SJCRH30 (cell line): Measurements from ENCODE around the gene PDGFC. TPM values are rescaled to one million over a fixed set of nuclear protein-coding genes. Genes with fewer than 3 reads are reported as not detected.

Experiments
- DNase-seq, 2 experiments: peaks; one replicate each; pipeline ENCODE4 v3.0.0-alpha.2; 2015 to 2020
- H3K27ac ChIP-seq: fragments of 250-450 bp; sonication (Bioruptor Pico); 2 replicates; pipeline ENCODE4 v1.5.1; 2020; ENCODE audit warnings: mild to moderate bottlenecking, moderate library complexity
- H3K27me3 ChIP-seq: fragments of 250-450 bp; sonication (Bioruptor Pico); 2 replicates; pipeline ENCODE4 v1.5.1; 2020; ENCODE audit warnings: mild to moderate bottlenecking, moderate library complexity
- H3K36me3 ChIP-seq: fragments of 250-450 bp; sonication (Bioruptor Pico); 2 replicates; pipeline ENCODE4 v1.5.1; 2020; ENCODE audit warnings: mild to moderate bottlenecking, moderate library complexity
- H3K4me1 ChIP-seq: fragments of 250-450 bp; sonication (Bioruptor Pico); 2 replicates; pipeline ENCODE4 v1.5.1; 2020; ENCODE audit warnings: mild to moderate bottlenecking, moderate library complexity
- H3K4me3 ChIP-seq: fragments of 250-450 bp; sonication (Bioruptor Pico); 2 replicates; pipeline ENCODE4 v1.5.1; 2020; ENCODE audit warnings: mild to moderate bottlenecking, moderate library complexity
- H3K9me3 ChIP-seq: fragments of 250-450 bp; sonication (Bioruptor Pico); replicated peaks from 2 replicates; pipeline ENCODE4 v1.5.1; 2020; ENCODE audit warnings: mild to moderate bottlenecking, moderate library complexity
- total RNA-seq: library from RNA; depleted of rRNA; stranded (reverse); fragments of >200 nt; shearing (Covaris generic); gene quantifications from 2 replicates; pipeline ENCODE4 v1.2.3, GENCODE V29; 2014; rRNA removed

Gene PDGFC
- total RNA-seq, 1 experiment from 2014 or later, result 14.6 TPM

DNA sequence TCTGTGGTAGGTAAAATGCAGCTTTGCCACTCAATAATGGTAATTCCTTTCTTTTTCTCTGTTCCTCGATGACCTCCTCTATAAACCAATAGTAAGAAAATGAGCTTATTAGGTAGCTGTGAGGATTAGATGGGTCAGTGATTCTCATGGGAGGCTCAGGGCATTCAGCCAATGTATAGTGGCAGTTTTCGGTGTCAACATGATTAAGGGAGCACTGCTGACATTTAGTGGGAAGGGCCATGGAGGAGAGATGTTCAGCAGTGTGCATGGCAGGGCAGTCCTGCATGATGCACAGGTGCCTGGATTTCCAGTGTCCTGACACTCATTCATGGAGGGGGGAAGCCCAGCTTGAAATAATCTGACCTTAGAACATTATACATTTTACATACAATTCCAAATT is 232.8 kb downstream of the PDGFC start:
- DNase-seq, result no peak
- no peaks in the 10 kb centered on the region for H3K4me1 ChIP-seq
- no peak overlapping the region for H3K4me3 ChIP-seq
- H3K9me3 ChIP-seq, result no peaks in the 10 kb centered on the region
- H3K27me3 ChIP-seq, result no peaks in the 10 kb centered on the region
- H3K36me3 ChIP-seq, result no peaks in the 10 kb centered on the region
- no peak overlapping the region for H3K27ac ChIP-seq

DNA sequence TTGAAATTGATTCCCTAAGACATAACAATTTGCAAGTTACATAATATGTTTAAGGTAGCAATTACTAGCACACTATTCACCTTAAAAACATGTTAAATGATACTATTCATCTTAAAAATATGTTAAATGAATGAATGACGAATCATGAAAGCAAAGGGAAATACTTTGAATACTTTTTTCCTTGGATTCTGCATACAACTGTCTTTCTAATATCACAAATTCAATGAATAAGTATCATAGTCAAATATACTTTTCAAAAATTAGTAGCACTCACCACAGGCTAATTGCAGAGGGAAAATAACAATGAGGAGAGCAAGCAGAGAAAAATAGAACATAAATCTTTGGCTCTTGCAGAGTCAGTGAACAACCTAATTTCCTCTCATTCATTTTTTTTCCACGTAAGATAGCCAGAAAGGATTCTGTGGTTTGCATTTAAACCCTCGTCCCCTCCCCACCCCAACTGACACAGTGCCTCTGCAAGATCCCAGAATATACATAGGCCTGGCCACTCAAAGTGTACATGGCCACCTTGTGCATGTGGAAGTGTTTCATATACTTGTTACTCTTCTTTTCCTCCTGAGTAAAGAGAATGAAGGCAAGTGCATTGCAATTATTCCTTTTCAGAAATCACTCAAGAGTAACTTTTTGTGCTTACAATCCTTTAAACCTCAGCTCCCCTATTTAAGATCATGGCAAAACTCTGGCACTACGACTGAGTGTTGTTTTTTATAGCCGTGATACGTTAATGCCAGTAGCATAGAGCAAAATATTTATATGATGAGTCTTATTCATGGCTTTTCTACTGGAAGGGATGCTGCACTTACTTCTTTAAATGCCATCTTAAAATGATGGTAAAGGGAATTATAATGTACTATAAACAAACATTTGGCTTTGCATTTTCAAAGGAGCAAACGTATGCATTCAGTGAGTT is 236.4 kb downstream of the PDGFC start:
- H3K4me3 ChIP-seq, result no peak overlapping the region
- no peaks in the 10 kb centered on the region for H3K36me3 ChIP-seq
- DNase-seq, result no peak
- H3K4me1 ChIP-seq, result no peaks in the 10 kb centered on the region
- no peaks in the 10 kb centered on the region for H3K27me3 ChIP-seq
- no peak overlapping the region for H3K27ac ChIP-seq
- peaks cover 3% of the 10 kb centered on the region; the same call in 1 of the 2 replicates for H3K9me3 ChIP-seq

DNA sequence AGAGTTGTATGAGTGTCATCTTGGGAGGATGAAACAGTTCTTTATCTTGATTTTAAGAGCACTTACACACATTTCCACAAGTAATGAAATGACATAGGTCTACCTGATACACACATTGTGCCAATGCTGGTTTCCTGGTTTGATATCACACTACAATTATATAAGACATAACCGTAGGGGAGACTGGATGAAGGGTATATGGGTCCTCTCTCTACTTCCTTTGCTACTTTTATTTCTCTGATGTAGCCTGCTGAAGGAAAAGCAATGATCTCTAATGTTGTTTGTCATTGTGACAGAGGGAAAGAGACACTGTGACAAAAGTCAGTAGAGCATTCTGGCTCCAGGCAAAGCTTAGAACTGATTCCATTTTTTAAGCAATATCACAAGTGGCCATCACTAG is 238.0 kb downstream of the PDGFC start:
- no peaks in the 10 kb centered on the region for H3K36me3 ChIP-seq
- H3K27me3 ChIP-seq, result no peaks in the 10 kb centered on the region
- H3K27ac ChIP-seq, result no peak overlapping the region
- H3K4me3 ChIP-seq, result no peak overlapping the region
- DNase-seq, result no peak
- peaks cover 3% of the 10 kb centered on the region; the same call in 1 of the 2 replicates for H3K9me3 ChIP-seq
- no peaks in the 10 kb centered on the region for H3K4me1 ChIP-seq

DNA sequence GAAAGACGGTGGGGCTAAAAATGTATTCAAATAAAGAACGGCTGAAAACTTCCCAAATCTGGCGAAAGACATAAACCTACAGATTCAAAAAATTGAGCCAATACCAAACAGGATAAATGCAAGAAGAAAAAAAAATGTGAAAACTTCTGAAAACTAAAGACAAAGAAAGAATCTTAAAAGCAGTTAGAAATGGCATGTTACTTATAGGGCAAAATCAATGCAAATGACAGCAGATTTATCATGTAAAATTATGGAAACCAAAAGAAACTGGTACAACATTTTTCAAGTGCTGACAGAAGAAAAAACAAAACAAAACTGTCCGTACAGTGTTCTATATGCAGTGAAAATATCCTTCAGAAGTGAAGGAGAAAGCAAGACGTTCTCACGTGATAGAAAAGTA is 239.0 kb downstream of the PDGFC start:
- Histone ChIP-seq H3K36me3 (no peaks in the 10 kb centered on the region), H3K27me3 (no peaks in the 10 kb centered on the region), H3K4me1 (no peaks in the 10 kb centered on the region), H3K27ac (no peak overlapping the region), H3K9me3 (peaks cover 3% of the 10 kb centered on the region; the same call in 1 of the 2 replicates), H3K4me3 (no peak overlapping the region)
- no peak for DNase-seq

DNA sequence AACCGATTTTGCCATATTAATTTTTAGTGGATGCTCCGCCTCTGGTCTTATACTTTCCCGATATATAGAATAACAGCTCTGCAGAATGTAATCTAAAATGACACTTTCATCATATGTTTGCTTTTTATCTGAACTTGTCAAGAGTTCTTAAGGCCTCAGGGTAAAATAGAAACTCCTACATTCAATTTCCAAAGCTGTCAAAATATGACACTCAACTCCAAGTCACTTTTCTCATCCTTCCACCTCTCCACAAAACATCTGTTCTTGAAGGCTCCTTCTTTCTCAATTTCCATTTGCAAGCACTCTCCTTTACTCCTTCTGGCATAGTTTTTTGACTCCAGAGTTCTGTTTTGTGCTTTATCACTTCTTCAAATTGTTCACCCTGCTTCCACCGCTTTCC is 242.2 kb downstream of the PDGFC start:
- H3K36me3 ChIP-seq, result no peaks in the 10 kb centered on the region
- H3K4me3 ChIP-seq, result no peak overlapping the region
- no peaks in the 10 kb centered on the region for H3K4me1 ChIP-seq
- H3K27ac ChIP-seq, result no peak overlapping the region
- DNase-seq, result no peak
- H3K9me3 ChIP-seq, result peaks cover 3% of the 10 kb centered on the region; the same call in 1 of the 2 replicates
- no peaks in the 10 kb centered on the region for H3K27me3 ChIP-seq

DNA sequence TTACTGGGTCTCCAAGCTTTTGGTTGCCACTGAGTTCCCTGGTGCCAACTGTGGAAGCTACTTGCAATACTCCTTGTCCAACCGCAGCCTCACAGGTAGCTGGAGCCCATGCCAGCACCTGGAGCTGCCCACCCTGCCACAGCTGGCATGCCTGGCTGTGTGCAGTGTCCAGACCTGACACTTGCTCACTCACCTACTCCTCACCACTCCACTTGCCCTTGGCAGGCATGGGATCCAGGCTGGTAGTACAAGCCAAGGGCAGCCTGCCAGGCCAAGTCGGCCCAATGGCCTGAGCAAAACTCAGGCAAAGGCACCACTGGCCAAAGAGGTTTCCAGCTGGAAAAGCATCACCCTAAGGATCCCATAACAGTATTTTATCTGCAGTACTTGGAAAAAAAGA is 246.3 kb downstream of the PDGFC start:
- Histone ChIP-seq H3K4me1 (no peaks in the 10 kb centered on the region), H3K4me3 (no peak overlapping the region), H3K36me3 (no peaks in the 10 kb centered on the region), H3K27me3 (no peaks in the 10 kb centered on the region), H3K27ac (no peak overlapping the region), H3K9me3 (no peaks in the 10 kb centered on the region)
- no peak for DNase-seq

DNA sequence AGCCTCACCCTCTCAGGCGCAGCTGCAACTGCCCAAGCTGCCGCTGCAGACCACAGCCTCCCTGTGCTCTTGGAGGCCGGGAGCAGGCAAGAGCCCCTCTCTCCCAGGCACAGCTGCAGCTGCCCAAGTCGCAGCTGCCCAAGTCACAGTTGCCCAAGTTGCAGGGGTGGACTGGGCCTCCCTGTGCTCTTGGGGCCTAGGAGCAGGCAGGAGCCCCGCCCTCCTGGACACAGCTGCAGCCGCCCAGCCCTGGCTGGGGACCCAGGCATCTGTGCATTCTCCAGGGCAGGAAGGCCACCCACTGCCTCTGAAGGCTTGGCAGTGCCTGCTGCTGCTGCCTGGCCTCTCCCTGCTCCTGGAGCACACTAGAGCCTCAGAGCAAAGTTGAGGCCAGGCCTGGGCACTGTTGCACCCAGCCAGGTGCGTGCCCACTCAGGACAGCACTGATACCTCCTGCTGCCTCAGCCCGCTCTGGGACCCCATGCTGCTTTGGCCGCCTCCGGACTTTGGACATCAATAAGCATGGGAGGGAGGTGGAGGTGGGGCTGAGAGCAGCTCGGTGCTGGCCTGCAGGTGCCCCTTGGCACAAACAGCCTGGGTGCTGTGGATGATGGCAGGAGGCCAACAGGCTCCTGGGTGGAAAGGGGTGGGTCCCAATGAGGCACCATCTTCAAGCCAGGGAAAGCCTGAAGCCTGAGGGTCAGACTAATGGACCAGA is 247.5 kb downstream of the PDGFC start:
- H3K4me3 ChIP-seq, result no peak overlapping the region
- H3K4me1 ChIP-seq, result no peaks in the 10 kb centered on the region
- no peaks in the 10 kb centered on the region for H3K9me3 ChIP-seq
- H3K36me3 ChIP-seq, result no peaks in the 10 kb centered on the region
- H3K27me3 ChIP-seq, result no peaks in the 10 kb centered on the region
- peak; percentile 31 to 35 for DNase-seq
- no peak overlapping the region for H3K27ac ChIP-seq

DNA sequence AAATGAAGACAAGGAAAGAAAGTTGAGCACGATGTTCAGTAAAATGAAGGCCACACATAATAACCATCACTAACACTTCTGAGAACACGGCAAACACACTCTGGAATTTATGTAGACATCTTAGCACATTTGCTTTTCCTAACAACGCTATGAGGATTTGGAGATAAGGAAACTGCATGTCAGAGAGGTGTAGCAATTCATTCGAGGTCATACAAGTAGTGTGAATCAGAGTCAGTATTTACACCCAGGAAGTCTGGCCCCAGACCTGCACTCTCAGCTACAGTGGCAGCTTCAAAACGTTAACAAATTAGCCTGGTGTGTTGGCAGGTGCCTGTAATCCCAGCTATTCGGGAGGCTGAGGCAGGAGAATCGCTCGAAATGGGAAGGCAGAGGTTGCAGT is 253.4 kb downstream of the PDGFC start:
- no peak overlapping the region for H3K27ac ChIP-seq
- H3K36me3 ChIP-seq, result no peaks in the 10 kb centered on the region
- no peaks in the 10 kb centered on the region for H3K27me3 ChIP-seq
- DNase-seq, result no peak
- no peak overlapping the region for H3K4me3 ChIP-seq
- no peaks in the 10 kb centered on the region for H3K9me3 ChIP-seq
- H3K4me1 ChIP-seq, result no peaks in the 10 kb centered on the region

DNA sequence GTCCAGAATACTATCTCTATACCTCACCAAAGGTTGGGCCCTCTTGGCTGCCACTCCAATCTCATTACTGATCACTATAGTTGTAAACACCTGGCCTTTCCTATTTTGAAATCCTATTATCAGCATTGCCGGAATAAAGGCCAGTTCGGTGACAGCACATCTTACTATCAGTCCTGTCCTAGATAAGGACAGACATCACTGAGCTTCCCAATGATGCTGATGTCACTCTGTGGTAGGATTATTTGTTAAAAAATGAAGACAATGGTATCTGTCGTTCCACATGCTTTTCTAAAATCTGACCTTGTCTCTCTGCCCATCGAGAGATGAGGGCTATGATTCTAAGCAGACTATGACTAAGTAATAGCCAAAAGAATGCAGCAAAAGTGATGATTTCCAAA is 260.4 kb downstream of the PDGFC start:
- Histone ChIP-seq H3K27ac (no peak overlapping the region), H3K4me3 (no peak overlapping the region), H3K36me3 (no peaks in the 10 kb centered on the region), H3K27me3 (no peaks in the 10 kb centered on the region), H3K9me3 (no peaks in the 10 kb centered on the region), H3K4me1 (no peaks in the 10 kb centered on the region)
- DNase-seq, result no peak

Other genes starting within 250 kb of the PDGFC start
- gene GLRB, start 104.4 kb upstream of the PDGFC start, total RNA-seq, result 4.7 and 5.1 TPM in 2 replicates
- gene GRIA2, start 248.9 kb upstream of the PDGFC start, total RNA-seq, result 0.24 TPM in 1 of 2 replicates, not detected in the other